ENCODE data around the gene KCNMB2.

DNA sequence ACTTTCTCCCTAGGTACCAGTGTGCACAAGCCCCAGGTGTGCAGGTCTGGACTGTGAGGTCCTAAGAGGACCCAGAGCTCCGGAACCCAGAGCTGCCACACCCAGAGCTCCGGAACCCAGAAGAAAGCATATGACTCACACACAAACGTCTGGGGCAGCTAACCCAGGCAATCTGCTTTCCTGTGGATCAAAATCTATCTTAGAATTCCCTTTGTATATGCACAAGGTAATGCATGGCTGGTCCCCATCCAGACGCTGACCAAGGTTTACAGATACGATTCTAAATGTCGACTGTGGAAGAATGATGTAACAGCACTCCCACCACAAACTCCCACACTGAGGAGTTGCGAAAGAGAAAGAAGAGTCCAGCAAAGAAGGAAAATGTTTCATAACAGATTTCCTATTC, 15.7 kb downstream of the KCNMB2 start:
- TF ChIP-seq, protein P1, sequence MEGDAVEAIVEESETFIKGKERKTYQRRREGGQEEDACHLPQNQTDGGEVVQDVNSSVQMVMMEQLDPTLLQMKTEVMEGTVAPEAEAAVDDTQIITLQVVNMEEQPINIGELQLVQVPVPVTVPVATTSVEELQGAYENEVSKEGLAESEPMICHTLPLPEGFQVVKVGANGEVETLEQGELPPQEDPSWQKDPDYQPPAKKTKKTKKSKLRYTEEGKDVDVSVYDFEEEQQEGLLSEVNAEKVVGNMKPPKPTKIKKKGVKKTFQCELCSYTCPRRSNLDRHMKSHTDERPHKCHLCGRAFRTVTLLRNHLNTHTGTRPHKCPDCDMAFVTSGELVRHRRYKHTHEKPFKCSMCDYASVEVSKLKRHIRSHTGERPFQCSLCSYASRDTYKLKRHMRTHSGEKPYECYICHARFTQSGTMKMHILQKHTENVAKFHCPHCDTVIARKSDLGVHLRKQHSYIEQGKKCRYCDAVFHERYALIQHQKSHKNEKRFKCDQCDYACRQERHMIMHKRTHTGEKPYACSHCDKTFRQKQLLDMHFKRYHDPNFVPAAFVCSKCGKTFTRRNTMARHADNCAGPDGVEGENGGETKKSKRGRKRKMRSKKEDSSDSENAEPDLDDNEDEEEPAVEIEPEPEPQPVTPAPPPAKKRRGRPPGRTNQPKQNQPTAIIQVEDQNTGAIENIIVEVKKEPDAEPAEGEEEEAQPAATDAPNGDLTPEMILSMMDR (IDR thresholded peaks at IDR 0.05; ENCODE audit: poor library complexity) = no peak
- TF ChIP-seq EZH2 (IDR thresholded peaks at IDR 0.05; ENCODE audit: borderline replicate concordance) = no peak

Measured in hepatocyte (in vitro differentiated cells).